GM23338 (cell line): Measurements from ENCODE around the gene SMIM43. TPM values are rescaled to one million over a fixed set of nuclear protein-coding genes. Genes with fewer than 3 reads are reported as not detected.

Source experiments
- ATAC-seq: fragments of 200-7000 bp; cut with Tn5 transposase; 3 replicates; pipeline ENCODE4 v1.9.1; 2020
- DNase-seq: peaks from one replicate; pipeline ENCODE4 v3.0.0-alpha.2; 2015; ENCODE audit warnings: low spot score
- H2AFZ ChIP-seq: fragments of 200-600 bp; sonication (generic); 2 replicates; pipeline ENCODE4 v1.8.0; 2016; ENCODE audit warnings: antibody characterized with exemption, mild to moderate bottlenecking, moderate library complexity
- H3F3A ChIP-seq: fragments of 200-600 bp; sonication (generic); replicated peaks from 2 replicates; pipeline ENCODE4 v1.8.0; 2017; ENCODE audit warnings: antibody characterized with exemption, mixed run types, low read depth
- H3K27ac ChIP-seq: fragments of 200-600 bp; sonication (generic); 2 replicates; pipeline ENCODE4 v1.6.1; 2016; ENCODE audit warnings: low read depth
- H3K27me3 ChIP-seq: fragments of 200-600 bp; sonication (generic); 2 replicates; pipeline ENCODE4 v1.8.0; 2016; ENCODE audit warnings: mild to moderate bottlenecking, mixed run types, moderate library complexity; ENCODE audit not compliant: insufficient read depth
- H3K36me3 ChIP-seq: fragments of 200-600 bp; sonication (generic); 2 replicates; pipeline ENCODE4 v1.8.0; 2016; ENCODE audit warnings: mild to moderate bottlenecking; ENCODE audit not compliant: insufficient read depth
- H3K4me1 ChIP-seq: fragments of 200-600 bp; sonication (generic); 2 replicates; pipeline ENCODE4 v1.8.0; 2016; ENCODE audit warnings: mild to moderate bottlenecking, moderate library complexity; ENCODE audit not compliant: insufficient read depth
- H3K4me2 ChIP-seq: fragments of 200-600 bp; sonication (generic); 2 replicates; pipeline ENCODE4 v1.7.1; 2017; ENCODE audit warnings: mixed run types
- H3K4me3 ChIP-seq: fragments of 200-600 bp; sonication (generic); 2 replicates; pipeline ENCODE4 v1.6.1; 2016; ENCODE audit warnings: mixed run types
- H3K79me2 ChIP-seq: fragments of 200-600 bp; sonication (generic); replicated peaks from 2 replicates; pipeline ENCODE4 v1.8.0; 2017; ENCODE audit warnings: mild to moderate bottlenecking; ENCODE audit not compliant: insufficient read depth
- H3K9me2 ChIP-seq: fragments of 200-600 bp; sonication (generic); 2 replicates; pipeline ENCODE4 v1.8.0; 2017; ENCODE audit not compliant: insufficient read depth
- H4K20me1 ChIP-seq: fragments of 200-600 bp; sonication (generic); replicated peaks from 2 replicates; pipeline ENCODE4 v1.8.0; 2017; ENCODE audit warnings: mild to moderate bottlenecking; ENCODE audit not compliant: insufficient read depth
- H3K27ac Mint-ChIP-seq: 2 replicates; pipeline ENCODE4 v1.8.0; 2020; ENCODE audit warnings: inconsistent platforms, mild to moderate bottlenecking, moderate library complexity, mixed read lengths
- H3K27me3 Mint-ChIP-seq: 3 replicates; pipeline ENCODE4 v1.8.0; 2022; ENCODE audit warnings: low read depth, mild to moderate bottlenecking, moderate library complexity, mixed read lengths, inconsistent platforms; ENCODE audit not compliant: insufficient read depth, poor library complexity
- H3K36me3 Mint-ChIP-seq: 3 replicates; pipeline ENCODE4 v1.8.0; 2021; ENCODE audit warnings: low read depth, mild to moderate bottlenecking, inconsistent platforms, moderate library complexity, mixed read lengths
- H3K4me1 Mint-ChIP-seq: 3 replicates; pipeline ENCODE4 v1.8.0; 2020; ENCODE audit warnings: mild to moderate bottlenecking, inconsistent platforms, mixed read lengths
- H3K4me3 Mint-ChIP-seq: 3 replicates; pipeline ENCODE4 v1.8.0; 2021; ENCODE audit warnings: moderate library complexity, mild to moderate bottlenecking, inconsistent platforms, mixed read lengths
- H3K9me3 Mint-ChIP-seq: 3 replicates; pipeline ENCODE4 v1.8.0; 2020; ENCODE audit warnings: moderate library complexity, mild to moderate bottlenecking, inconsistent platforms, mixed read lengths
- CREB1 ChIP-seq: fragments of 250-450 bp; sonication (Bioruptor Pico); IDR thresholded peaks from 2 replicates; pipeline ENCODE4 v1.5.0; 2020; ENCODE audit warnings: low read depth, mild to moderate bottlenecking, moderate library complexity
- EZH2 ChIP-seq: fragments of 200-600 bp; sonication (generic); IDR thresholded peaks from one replicate; pipeline ENCODE4 v1.8.0; 2017; ENCODE audit warnings: antibody characterized with exemption, mild to moderate bottlenecking, low read depth; ENCODE audit not compliant: unreplicated experiment
- EZH2phosphoT487 ChIP-seq: fragments of 200-600 bp; sonication (generic); IDR thresholded peaks from one replicate; pipeline ENCODE4 v1.8.1; 2018; ENCODE audit warnings: antibody characterized with exemption; ENCODE audit not compliant: unreplicated experiment
- JUNB ChIP-seq: IDR thresholded peaks from one replicate; pipeline ENCODE4 v1.6.1; 2016; ENCODE audit warnings: antibody characterized with exemption; ENCODE audit not compliant: unreplicated experiment
- NANOG ChIP-seq: IDR thresholded peaks from 2 replicates; pipeline ENCODE4 v1.6.1; 2016; ENCODE audit warnings: antibody characterized with exemption, borderline replicate concordance
- POLR2AphosphoS5 ChIP-seq: IDR thresholded peaks from 2 replicates; pipeline ENCODE4 v1.6.1; 2016; ENCODE audit warnings: antibody characterized with exemption, low read depth
- STAT1 ChIP-seq: IDR thresholded peaks from one replicate; pipeline ENCODE4 v1.6.1; 2016; ENCODE audit warnings: antibody characterized with exemption; ENCODE audit not compliant: unreplicated experiment
- ZNF114 ChIP-seq: fragments of 250-450 bp; sonication (Bioruptor Pico); IDR thresholded peaks from 2 replicates; pipeline ENCODE4 v1.5.0; 2020; ENCODE audit warnings: mild to moderate bottlenecking, moderate library complexity
- ZNF331 ChIP-seq: fragments of 250-450 bp; sonication (Bioruptor Pico); IDR thresholded peaks from 2 replicates; pipeline ENCODE4 v1.5.0; 2020; ENCODE audit warnings: low read depth, mild to moderate bottlenecking, moderate library complexity
- polyA plus RNA-seq: library from polyadenylated mRNA; unstranded; fragments of >200 nt; fragmentation: Nextera tagmentation; extraction: Ambion mirVana; gene quantifications from 2 replicates; pipeline ENCODE4 v1.2.1, GENCODE V29; 2016
- total RNA-seq: library from RNA; depleted of rRNA; stranded (reverse); fragments of >200 nt; shearing (Covaris generic); gene quantifications from 2 replicates; pipeline ENCODE4 v1.2.3, GENCODE V29; 2014
- TF ChIP-seq, protein P1 (sequence below): IDR thresholded peaks from one replicate; pipeline ENCODE4 v1.6.1; 2018; ENCODE audit warnings: antibody characterized with exemption; ENCODE audit not compliant: unreplicated experiment
- TF ChIP-seq, protein P2 (sequence below): fragments of 250-450 bp; sonication (Bioruptor Pico); IDR thresholded peaks from 2 replicates; pipeline ENCODE4 v1.5.0; 2020; ENCODE audit warnings: mild to moderate bottlenecking, moderate library complexity
- TF ChIP-seq, protein P3 (sequence below), 2 experiments: fragments of 200-600 bp in 1 of 2; sonication (generic) in 1 of 2; conservative IDR thresholded peaks; 2 replicates each; pipeline versions ENCODE4 v1.5.1 to v1.6.1; 2016 to 2017; ENCODE audit warnings: antibody characterized with exemption in 2 of 2, low read depth in 2 of 2, mild to moderate bottlenecking in 2 of 2, moderate library complexity in 1 of 2
- TF ChIP-seq, protein P4 (sequence below): IDR thresholded peaks from 2 replicates; pipeline ENCODE4 v1.6.1; 2016; ENCODE audit warnings: antibody characterized with exemption

The SMIM43 gene
- total and polyA plus RNA-seq, 2 experiments from 2014 or later = 0.26 to 0.56 TPM

DNA sequence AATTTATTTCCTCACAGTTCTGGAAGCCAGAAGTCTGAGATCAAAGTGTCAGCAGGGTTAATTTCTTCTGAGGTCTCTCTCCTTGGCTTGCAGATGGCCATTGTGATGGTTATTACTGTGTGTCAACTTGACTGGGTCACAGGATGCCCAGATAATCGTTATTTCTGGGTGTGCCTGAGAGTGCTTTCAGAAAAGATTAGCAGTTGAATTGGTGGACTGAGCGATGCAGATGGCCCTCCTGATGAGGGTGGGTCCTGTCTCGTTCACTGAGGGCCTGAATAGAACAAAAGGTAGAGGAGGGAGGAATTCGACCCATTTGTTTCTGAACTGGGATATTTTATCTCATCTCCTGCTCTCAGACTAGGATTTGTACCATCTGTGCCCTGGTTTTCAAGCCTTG, 15.7 kb downstream of the SMIM43 start:
- peaks cover 47% of the 10 kb centered on the region for H3K27me3 Mint-ChIP-seq

More for the DNA sequence above, 15.7 kb downstream of the SMIM43 start:
- H3K4me2 ChIP-seq = no peak overlapping the region
- H3K4me3 ChIP-seq = no peak overlapping the region
- peaks cover 71% of the 10 kb centered on the region for H3K27me3 ChIP-seq
- no peak for TF ChIP-seq EZH2phosphoT487
- no peak for TF ChIP-seq JUNB
- no peak for TF ChIP-seq EZH2
- TF ChIP-seq STAT1 = no peak
- TF ChIP-seq, protein P1, sequence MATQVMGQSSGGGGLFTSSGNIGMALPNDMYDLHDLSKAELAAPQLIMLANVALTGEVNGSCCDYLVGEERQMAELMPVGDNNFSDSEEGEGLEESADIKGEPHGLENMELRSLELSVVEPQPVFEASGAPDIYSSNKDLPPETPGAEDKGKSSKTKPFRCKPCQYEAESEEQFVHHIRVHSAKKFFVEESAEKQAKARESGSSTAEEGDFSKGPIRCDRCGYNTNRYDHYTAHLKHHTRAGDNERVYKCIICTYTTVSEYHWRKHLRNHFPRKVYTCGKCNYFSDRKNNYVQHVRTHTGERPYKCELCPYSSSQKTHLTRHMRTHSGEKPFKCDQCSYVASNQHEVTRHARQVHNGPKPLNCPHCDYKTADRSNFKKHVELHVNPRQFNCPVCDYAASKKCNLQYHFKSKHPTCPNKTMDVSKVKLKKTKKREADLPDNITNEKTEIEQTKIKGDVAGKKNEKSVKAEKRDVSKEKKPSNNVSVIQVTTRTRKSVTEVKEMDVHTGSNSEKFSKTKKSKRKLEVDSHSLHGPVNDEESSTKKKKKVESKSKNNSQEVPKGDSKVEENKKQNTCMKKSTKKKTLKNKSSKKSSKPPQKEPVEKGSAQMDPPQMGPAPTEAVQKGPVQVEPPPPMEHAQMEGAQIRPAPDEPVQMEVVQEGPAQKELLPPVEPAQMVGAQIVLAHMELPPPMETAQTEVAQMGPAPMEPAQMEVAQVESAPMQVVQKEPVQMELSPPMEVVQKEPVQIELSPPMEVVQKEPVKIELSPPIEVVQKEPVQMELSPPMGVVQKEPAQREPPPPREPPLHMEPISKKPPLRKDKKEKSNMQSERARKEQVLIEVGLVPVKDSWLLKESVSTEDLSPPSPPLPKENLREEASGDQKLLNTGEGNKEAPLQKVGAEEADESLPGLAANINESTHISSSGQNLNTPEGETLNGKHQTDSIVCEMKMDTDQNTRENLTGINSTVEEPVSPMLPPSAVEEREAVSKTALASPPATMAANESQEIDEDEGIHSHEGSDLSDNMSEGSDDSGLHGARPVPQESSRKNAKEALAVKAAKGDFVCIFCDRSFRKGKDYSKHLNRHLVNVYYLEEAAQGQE = no peak
- TF ChIP-seq, protein P2, sequence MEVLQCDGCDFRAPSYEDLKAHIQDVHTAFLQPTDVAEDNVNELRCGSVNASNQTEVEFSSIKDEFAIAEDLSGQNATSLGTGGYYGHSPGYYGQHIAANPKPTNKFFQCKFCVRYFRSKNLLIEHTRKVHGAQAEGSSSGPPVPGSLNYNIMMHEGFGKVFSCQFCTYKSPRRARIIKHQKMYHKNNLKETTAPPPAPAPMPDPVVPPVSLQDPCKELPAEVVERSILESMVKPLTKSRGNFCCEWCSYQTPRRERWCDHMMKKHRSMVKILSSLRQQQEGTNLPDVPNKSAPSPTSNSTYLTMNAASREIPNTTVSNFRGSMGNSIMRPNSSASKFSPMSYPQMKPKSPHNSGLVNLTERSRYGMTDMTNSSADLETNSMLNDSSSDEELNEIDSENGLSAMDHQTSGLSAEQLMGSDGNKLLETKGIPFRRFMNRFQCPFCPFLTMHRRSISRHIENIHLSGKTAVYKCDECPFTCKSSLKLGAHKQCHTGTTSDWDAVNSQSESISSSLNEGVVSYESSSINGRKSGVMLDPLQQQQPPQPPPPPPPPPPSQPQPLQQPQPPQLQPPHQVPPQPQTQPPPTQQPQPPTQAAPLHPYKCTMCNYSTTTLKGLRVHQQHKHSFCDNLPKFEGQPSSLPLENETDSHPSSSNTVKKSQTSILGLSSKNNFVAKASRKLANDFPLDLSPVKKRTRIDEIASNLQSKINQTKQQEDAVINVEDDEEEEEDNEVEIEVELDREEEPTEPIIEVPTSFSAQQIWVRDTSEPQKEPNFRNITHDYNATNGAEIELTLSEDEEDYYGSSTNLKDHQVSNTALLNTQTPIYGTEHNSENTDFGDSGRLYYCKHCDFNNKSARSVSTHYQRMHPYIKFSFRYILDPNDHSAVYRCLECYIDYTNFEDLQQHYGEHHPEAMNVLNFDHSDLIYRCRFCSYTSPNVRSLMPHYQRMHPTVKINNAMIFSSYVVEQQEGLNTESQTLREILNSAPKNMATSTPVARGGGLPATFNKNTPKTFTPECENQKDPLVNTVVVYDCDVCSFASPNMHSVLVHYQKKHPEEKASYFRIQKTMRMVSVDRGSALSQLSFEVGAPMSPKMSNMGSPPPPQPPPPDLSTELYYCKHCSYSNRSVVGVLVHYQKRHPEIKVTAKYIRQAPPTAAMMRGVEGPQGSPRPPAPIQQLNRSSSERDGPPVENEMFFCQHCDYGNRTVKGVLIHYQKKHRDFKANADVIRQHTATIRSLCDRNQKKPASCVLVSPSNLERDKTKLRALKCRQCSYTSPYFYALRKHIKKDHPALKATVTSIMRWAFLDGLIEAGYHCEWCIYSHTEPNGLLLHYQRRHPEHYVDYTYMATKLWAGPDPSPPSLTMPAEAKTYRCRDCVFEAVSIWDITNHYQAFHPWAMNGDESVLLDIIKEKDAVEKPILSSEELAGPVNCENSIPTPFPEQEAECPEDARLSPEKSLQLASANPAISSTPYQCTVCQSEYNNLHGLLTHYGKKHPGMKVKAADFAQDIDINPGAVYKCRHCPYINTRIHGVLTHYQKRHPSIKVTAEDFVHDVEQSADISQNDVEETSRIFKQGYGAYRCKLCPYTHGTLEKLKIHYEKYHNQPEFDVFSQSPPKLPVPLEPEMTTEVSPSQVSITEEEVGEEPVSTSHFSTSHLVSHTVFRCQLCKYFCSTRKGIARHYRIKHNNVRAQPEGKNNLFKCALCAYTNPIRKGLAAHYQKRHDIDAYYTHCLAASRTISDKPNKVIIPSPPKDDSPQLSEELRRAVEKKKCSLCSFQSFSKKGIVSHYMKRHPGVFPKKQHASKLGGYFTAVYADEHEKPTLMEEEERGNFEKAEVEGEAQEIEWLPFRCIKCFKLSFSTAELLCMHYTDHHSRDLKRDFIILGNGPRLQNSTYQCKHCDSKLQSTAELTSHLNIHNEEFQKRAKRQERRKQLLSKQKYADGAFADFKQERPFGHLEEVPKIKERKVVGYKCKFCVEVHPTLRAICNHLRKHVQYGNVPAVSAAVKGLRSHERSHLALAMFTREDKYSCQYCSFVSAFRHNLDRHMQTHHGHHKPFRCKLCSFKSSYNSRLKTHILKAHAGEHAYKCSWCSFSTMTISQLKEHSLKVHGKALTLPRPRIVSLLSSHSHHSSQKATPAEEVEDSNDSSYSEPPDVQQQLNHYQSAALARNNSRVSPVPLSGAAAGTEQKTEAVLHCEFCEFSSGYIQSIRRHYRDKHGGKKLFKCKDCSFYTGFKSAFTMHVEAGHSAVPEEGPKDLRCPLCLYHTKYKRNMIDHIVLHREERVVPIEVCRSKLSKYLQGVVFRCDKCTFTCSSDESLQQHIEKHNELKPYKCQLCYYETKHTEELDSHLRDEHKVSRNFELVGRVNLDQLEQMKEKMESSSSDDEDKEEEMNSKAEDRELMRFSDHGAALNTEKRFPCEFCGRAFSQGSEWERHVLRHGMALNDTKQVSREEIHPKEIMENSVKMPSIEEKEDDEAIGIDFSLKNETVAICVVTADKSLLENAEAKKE (CRISPR knock-in tag) = peak; percentile 90; the same call in 1 of the 2 replicates
- TF ChIP-seq POLR2AphosphoS5 = peak; percentile 67
- TF ChIP-seq NANOG = peak; percentile 99
- TF ChIP-seq CREB1 (CRISPR knock-in tag) = peak; percentile 69
- TF ChIP-seq, protein P3, sequence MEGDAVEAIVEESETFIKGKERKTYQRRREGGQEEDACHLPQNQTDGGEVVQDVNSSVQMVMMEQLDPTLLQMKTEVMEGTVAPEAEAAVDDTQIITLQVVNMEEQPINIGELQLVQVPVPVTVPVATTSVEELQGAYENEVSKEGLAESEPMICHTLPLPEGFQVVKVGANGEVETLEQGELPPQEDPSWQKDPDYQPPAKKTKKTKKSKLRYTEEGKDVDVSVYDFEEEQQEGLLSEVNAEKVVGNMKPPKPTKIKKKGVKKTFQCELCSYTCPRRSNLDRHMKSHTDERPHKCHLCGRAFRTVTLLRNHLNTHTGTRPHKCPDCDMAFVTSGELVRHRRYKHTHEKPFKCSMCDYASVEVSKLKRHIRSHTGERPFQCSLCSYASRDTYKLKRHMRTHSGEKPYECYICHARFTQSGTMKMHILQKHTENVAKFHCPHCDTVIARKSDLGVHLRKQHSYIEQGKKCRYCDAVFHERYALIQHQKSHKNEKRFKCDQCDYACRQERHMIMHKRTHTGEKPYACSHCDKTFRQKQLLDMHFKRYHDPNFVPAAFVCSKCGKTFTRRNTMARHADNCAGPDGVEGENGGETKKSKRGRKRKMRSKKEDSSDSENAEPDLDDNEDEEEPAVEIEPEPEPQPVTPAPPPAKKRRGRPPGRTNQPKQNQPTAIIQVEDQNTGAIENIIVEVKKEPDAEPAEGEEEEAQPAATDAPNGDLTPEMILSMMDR (conservative IDR thresholded peaks at IDR 0.05; ENCODE audit: low read depth in 2 of 2) = no peak
- TF ChIP-seq ZNF114 = 0 out of 2 replicates have a peak, but pooled peaks have one; percentile 22
- no peak for TF ChIP-seq ZNF331 (CRISPR knock-in tag)
- TF ChIP-seq, protein P4, sequence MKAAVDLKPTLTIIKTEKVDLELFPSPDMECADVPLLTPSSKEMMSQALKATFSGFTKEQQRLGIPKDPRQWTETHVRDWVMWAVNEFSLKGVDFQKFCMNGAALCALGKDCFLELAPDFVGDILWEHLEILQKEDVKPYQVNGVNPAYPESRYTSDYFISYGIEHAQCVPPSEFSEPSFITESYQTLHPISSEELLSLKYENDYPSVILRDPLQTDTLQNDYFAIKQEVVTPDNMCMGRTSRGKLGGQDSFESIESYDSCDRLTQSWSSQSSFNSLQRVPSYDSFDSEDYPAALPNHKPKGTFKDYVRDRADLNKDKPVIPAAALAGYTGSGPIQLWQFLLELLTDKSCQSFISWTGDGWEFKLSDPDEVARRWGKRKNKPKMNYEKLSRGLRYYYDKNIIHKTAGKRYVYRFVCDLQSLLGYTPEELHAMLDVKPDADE = peak; percentile 66; the same call in 1 of the 2 replicates
- no peaks in the 10 kb centered on the region for H3K36me3 ChIP-seq
- no peak overlapping the region for H3K27ac Mint-ChIP-seq
- H3K4me1 ChIP-seq = peaks cover 20% of the 10 kb centered on the region
- peaks cover 15% of the 10 kb centered on the region for H3K4me1 Mint-ChIP-seq
- no peaks in the 10 kb centered on the region; the same call in 2 of the 3 replicates for H3K9me3 Mint-ChIP-seq
- ATAC-seq (peak; percentile 100), DNase-seq (peak; percentile 89)
- H3K4me3 Mint-ChIP-seq = no peak overlapping the region; the same call in 2 of the 3 replicates
- H3K9me2 ChIP-seq = no peaks in the 10 kb centered on the region
- H3K79me2 ChIP-seq = no peaks in the 10 kb centered on the region
- no peak overlapping the region for H3K27ac ChIP-seq
- no peaks in the 10 kb centered on the region for H3F3A ChIP-seq
- H4K20me1 ChIP-seq = no peaks in the 10 kb centered on the region
- H2AFZ ChIP-seq = no peak overlapping the region
- no peaks in the 10 kb centered on the region for H3K36me3 Mint-ChIP-seq
